HL-60 (cell line): ENCODE data around the gene AKT1.

Experiments used
- DNase-seq, 2 experiments: peaks; one replicate each; pipeline ENCODE4 v3.0.0-alpha.2; 2010 to 2020; ENCODE audit warnings: low read depth in 1 of 2, low spot score in 1 of 2
- H3K27ac ChIP-seq: fragments of 250-450 bp; sonication (Bioruptor Pico); replicated peaks from 2 replicates; pipeline ENCODE4 v1.5.1; 2020; ENCODE audit warnings: mild to moderate bottlenecking, moderate library complexity
- H3K27me3 ChIP-seq: fragments of 250-450 bp; sonication (Bioruptor Pico); 2 replicates; pipeline ENCODE4 v1.5.1; 2021; ENCODE audit warnings: mild to moderate bottlenecking, moderate library complexity; ENCODE audit not compliant: insufficient read depth, poor library complexity, severe bottlenecking
- H3K4me3 ChIP-seq: replicated peaks from 2 replicates; pipeline ENCODE4 v1.5.1; 2011; ENCODE audit warnings: mild to moderate bottlenecking, control low read depth, low read length; ENCODE audit not compliant: insufficient read depth
- CTCF ChIP-seq: IDR thresholded peaks from one replicate; pipeline ENCODE4 v1.5.1; 2011; ENCODE audit warnings: low read length, control low read depth, inconsistent platforms; ENCODE audit not compliant: insufficient read depth
- GABPA ChIP-seq: IDR thresholded peaks from 2 replicates; pipeline ENCODE4 v1.6.1; 2012; ENCODE audit warnings: low read depth
- POLR2AphosphoS5 ChIP-seq: IDR thresholded peaks from 2 replicates; pipeline ENCODE4 v1.6.1; 2012; ENCODE audit warnings: low read depth
- REST ChIP-seq: IDR thresholded peaks from 2 replicates; pipeline ENCODE4 v1.6.1; 2012; ENCODE audit warnings: low read depth; ENCODE audit not compliant: insufficient replicate concordance
- SPI1 ChIP-seq: IDR thresholded peaks from 2 replicates; pipeline ENCODE4 v1.6.1; 2012; ENCODE audit warnings: low read depth, mild to moderate bottlenecking, borderline replicate concordance

The AKT1 gene

GRCh38 chr14:104757681-104758392 lies 37.7 kb downstream of the AKT1 start:
- no peak for DNase-seq
- H3K27me3 ChIP-seq, result no peaks in the 10 kb centered on the region
- TF ChIP-seq REST (no peak), SPI1 (peak; percentile 36; the same call in 1 of the 2 replicates)
- no peak overlapping the region for H3K4me3 ChIP-seq
- peak overlapping the region; percentile 99 for H3K27ac ChIP-seq

- Histone ChIP-seq H3K4me3 (no peak overlapping the region), H3K27ac (peak overlapping the region; percentile 99), H3K27me3 (no peaks in the 10 kb centered on the region)
- no peak for TF ChIP-seq GABPA
- DNase-seq, result no peak
Measured at GRCh38 chr14:104757238-104757585, 38.3 kb downstream of the AKT1 start.

GRCh38 chr14:104756477-104757237 lies 38.9 kb downstream of the AKT1 start:
- no peaks in the 10 kb centered on the region for H3K27me3 ChIP-seq
- DNase-seq, result peak; percentile 75 to 88
- TF ChIP-seq GABPA (no peak), CTCF (no peak), SPI1 (peak; percentile 73), REST (no peak), POLR2AphosphoS5 (peak; percentile 87)
- 0 out of 2 replicates have a peak overlapping the region, but pooled peaks have one; percentile 10 for H3K4me3 ChIP-seq
- peak overlapping the region; percentile 99 for H3K27ac ChIP-seq

GRCh38 chr14:104755621-104756020 lies 39.9 kb downstream of the AKT1 start:
- no peak for DNase-seq
- H3K27me3 ChIP-seq, result no peaks in the 10 kb centered on the region
- TF ChIP-seq SPI1 (no peak), REST (no peak), POLR2AphosphoS5 (no peak)
- H3K4me3 ChIP-seq, result 0 out of 2 replicates have a peak overlapping the region, but pooled peaks have one; percentile 1
- peak overlapping the region; percentile 99 for H3K27ac ChIP-seq
